Spleen (tissue), 11 donors: ENCODE results near the gene PPP1R13B. TPM values are rescaled to one million over a fixed set of nuclear protein-coding genes. Genes with fewer than 3 reads are reported as not detected.

Experiments used
- DNase-seq: peaks from one replicate; pipeline ENCODE4 v3.0.0-alpha.2; 2020
- H3K27ac ChIP-seq, 8 donors: fragments of 200-600 bp; sonication (generic) in 7 of 8; 1 replicate in 4 of 8; 2 replicates in 4 of 8; pipeline versions ENCODE4 v1.5.0 to v1.8.0; 2016 to 2021; ENCODE audit warnings: inconsistent platforms in 4 of 8, mild to moderate bottlenecking in 4 of 8, moderate library complexity in 1 of 8
- H3K27me3 ChIP-seq, 7 donors: fragments of 200-600 bp; sonication (generic) in 6 of 7; replicated peaks in 1 of 7; 1 replicate in 4 of 7; 2 replicates in 3 of 7; pipeline versions ENCODE4 v1.5.0 to v1.8.0; 2016 to 2021; ENCODE audit warnings: inconsistent platforms in 3 of 7, mild to moderate bottlenecking in 1 of 7
- H3K36me3 ChIP-seq, 6 donors: fragments of 200-600 bp; sonication (generic) in 5 of 6; 1 replicate in 4 of 6; 2 replicates in 2 of 6; pipeline versions ENCODE4 v1.5.0 to v1.8.0; 2016 to 2021; ENCODE audit warnings: inconsistent platforms in 2 of 6
- H3K4me1 ChIP-seq, 6 donors: fragments of 200-600 bp; sonication (generic) in 5 of 6; 1 replicate in 3 of 6; 2 replicates in 3 of 6; pipeline versions ENCODE4 v1.5.0 to v1.8.0; 2016 to 2021; ENCODE audit warnings: inconsistent platforms in 3 of 6
- H3K4me3 ChIP-seq, 8 donors: fragments of 200-600 bp; sonication (generic) in 7 of 8; 1 replicate in 4 of 8; 2 replicates in 4 of 8; pipeline versions ENCODE4 v1.5.0 to v1.8.0; 2016 to 2021; ENCODE audit warnings: inconsistent platforms in 4 of 8, mild to moderate bottlenecking in 4 of 8, moderate library complexity in 2 of 8
- H3K9me3 ChIP-seq, 8 donors: fragments of 200-600 bp; sonication (generic) in 7 of 8; 1 replicate in 4 of 8; 2 replicates in 4 of 8; pipeline versions ENCODE4 v1.5.0 to v1.8.0; 2016 to 2021; ENCODE audit warnings: inconsistent platforms in 4 of 8
- CTCF ChIP-seq, 11 experiments: fragments of 200-600 bp in 7 of 11; fragments of 450-650 bp in 4 of 11; sonication (generic) in 4 of 11; IDR thresholded peaks in 8 of 11; conservative IDR thresholded peaks in 3 of 11; 1 replicate in 7 of 11; 2 replicates in 4 of 11; pipeline versions ENCODE4 v1.4.0 to v1.8.0; 2016 to 2021; ENCODE audit warnings: antibody characterized with exemption in 11 of 11, inconsistent platforms in 4 of 11, mild to moderate bottlenecking in 1 of 11
- POLR2A ChIP-seq, 3 donors: fragments of 450-650 bp; IDR thresholded peaks; one replicate each; pipeline ENCODE4 v1.5.1; 2017; ENCODE audit warnings: antibody characterized with exemption in 3 of 3, mild to moderate bottlenecking in 1 of 3
- POLR2AphosphoS5 ChIP-seq, 3 donors: sonication (generic); formaldehyde crosslinking; IDR thresholded peaks; one replicate each; pipeline ENCODE4 v1.5.1; 2017; ENCODE audit warnings: antibody characterized with exemption in 3 of 3
- WGBS, 5 donors: extraction: QIAGEN DNeasy Blood & Tissue Kit in 3 of 5; methylation state at CpG; one replicate each; pipeline versions ENCODE4 v1.1.5 to v1.1.7; 2013 to 2018; 5-methylcytosine and 5-hydroxymethylcytosine counted together
- intact Hi-C: fragments of 100-400 bp; cut with DNase I; formaldehyde crosslinking; loops from one replicate; pipeline ENCODE4 v1.15.0; 2023; ENCODE audit warnings: low total_unique reads
- polyA plus RNA-seq, 3 donors: library from polyadenylated mRNA; stranded (reverse); fragments of 200-250 nt; gene quantifications; one replicate each; pipeline ENCODE4 v1.2.1, GENCODE V29; 2013
- total RNA-seq, 7 donors: library from RNA; depleted of rRNA in 3 of 7; stranded (reverse); fragments of >200 nt in 3 of 7; fragmentation: NEBNext Ultra II Directional in 4 of 7; extraction: Animal tissue kit (Norgen Biotek cat#: 25700) in 4 of 7; gene quantifications; one replicate each; pipeline versions ENCODE4 v1.1.0 to v1.2.1, GENCODE V29; 2016 to 2021
- donor health status: healthy with polysubstance abuse.
- donor health status: DM: no; HTN: no; CAD: no; lungs with moderate emphysema.
- donor health status: DM: no; HTN: no; CAD: no.
- donor health status: Bipolar disorder and iron deficiency.
- donor health status: healthy.
- donor health status: DM: no; HTN: no; CAD: no.
- donor health status: DM: yes; HTN: yes; CAD: no.

The PPP1R13B gene
- total and polyA plus RNA-seq, 10 donors: 5.7 to 95.3 (median 36.6) TPM

GRCh38 chr14:103742499-103743255 is 104.7 kb downstream of the PPP1R13B start:
- Histone ChIP-seq H3K4me3 (no peak overlapping the region), H3K9me3 (no peaks in the 10 kb centered on the region), H3K27me3 (no peaks in the 10 kb centered on the region), H3K4me1 (peaks cover 6 to 25% (median 15%) of the 10 kb centered on the region in 6 donors), H3K27ac (peak overlapping the region in 3 of 8 donors; percentile 60 to 74 (median 72)), H3K36me3 (peaks cover 0 to 94% (median 26%) of the 10 kb centered on the region in 6 donors)
- intact Hi-C loops: no loop called here
- peak; percentile 66 for DNase-seq
- 94 to 95% (median 94%) methylated on average over 14 of the region's 14 CpGs for WGBS, 5 donors
- TF ChIP-seq POLR2AphosphoS5 (IDR thresholded peaks at IDR 0.05) (no peak), CTCF (IDR thresholded peaks at IDR 0.05 in 8 of 11, conservative IDR thresholded peaks at IDR 0.05 in 3 of 11) (no peak), POLR2A (IDR thresholded peaks at IDR 0.05) (no peak)

GRCh38 chr14:103741876-103742275 is 105.5 kb downstream of the PPP1R13B start:
- Histone ChIP-seq H3K9me3 (no peaks in the 10 kb centered on the region), H3K27ac (peak overlapping the region in 6 of 8 donors; percentile 48 to 74 (median 62)), H3K36me3 (peaks cover 0 to 94% (median 29%) of the 10 kb centered on the region in 6 donors), H3K4me3 (no peak overlapping the region), H3K4me1 (peaks cover 6 to 25% (median 15%) of the 10 kb centered on the region in 6 donors), H3K27me3 (no peaks in the 10 kb centered on the region)
- peak; percentile 64 for DNase-seq
- 72 to 81% (median 75%) methylated on average over 2 to 9 of the region's 9 CpGs for WGBS, 5 donors
- peak in 1 of 3 donors; percentile 22 for TF ChIP-seq POLR2AphosphoS5 (IDR thresholded peaks at IDR 0.05)
- TF ChIP-seq CTCF (IDR thresholded peaks at IDR 0.05 in 8 of 11, conservative IDR thresholded peaks at IDR 0.05 in 3 of 11): no peak
- intact Hi-C loops: no loop called here

GRCh38 chr14:103740991-103741689 is 106.2 kb downstream of the PPP1R13B start:
- no peaks in the 10 kb centered on the region for H3K9me3 ChIP-seq
- H3K36me3 ChIP-seq: peaks cover 0 to 94% (median 32%) of the 10 kb centered on the region in 6 donors
- no peaks in the 10 kb centered on the region for H3K27me3 ChIP-seq
- H3K4me1 ChIP-seq: peaks cover 6 to 25% (median 16%) of the 10 kb centered on the region in 6 donors
- no peak overlapping the region for H3K4me3 ChIP-seq
- intact Hi-C loops: no loop called here
- TF ChIP-seq POLR2AphosphoS5 (IDR thresholded peaks at IDR 0.05): peak in 2 of 3 donors; percentile 28 to 43
- no peak for TF ChIP-seq CTCF (IDR thresholded peaks at IDR 0.05 in 8 of 11, conservative IDR thresholded peaks at IDR 0.05 in 3 of 11)
- peak overlapping the region in 6 of 8 donors; percentile 48 to 74 (median 62) for H3K27ac ChIP-seq
- WGBS, 5 donors: 42 to 66% (median 53%) methylated on average over 6 to 14 of the region's 14 CpGs
- DNase-seq: peak; percentile 59
